NCI-H1105 (cell line): ENCODE results near the gene PSMF1.
"Not testable (repeated sequence)": the region's sequence is repeated elsewhere in the genome, so short reads cannot be mapped to it uniquely, and the experiment has no call there.

Experiments used
- DNase-seq: peaks from one replicate; lab custom pipeline; 2025; lab: John Stamatoyannopoulos, UW

PSMF1 gene

GRCh38 chr20:1122388-1123315, 4.2 kb downstream of the PSMF1 start:
- peak; percentile 2 for DNase-seq

- DNase-seq: no peak
Measured at GRCh38 chr20:1123666-1124065, 5.3 kb downstream of the PSMF1 start.

GRCh38 chr20:1124421-1124820, 6.0 kb downstream of the PSMF1 start:
- no peak for DNase-seq

- no peak for DNase-seq
Measured at GRCh38 chr20:1125277-1125676, 6.9 kb downstream of the PSMF1 start.

- DNase-seq: no peak
Measured at GRCh38 chr20:1127840-1128239, 9.4 kb downstream of the PSMF1 start.

GRCh38 chr20:1130058-1130694, 11.8 kb downstream of the PSMF1 start:
- DNase-seq: no peak

GRCh38 chr20:1130847-1131246, 12.4 kb downstream of the PSMF1 start:
- DNase-seq: no peak

GRCh38 chr20:1131354-1131753, 13.0 kb downstream of the PSMF1 start:
- DNase-seq: no peak

GRCh38 chr20:1134355-1134754, 16.0 kb downstream of the PSMF1 start:
- DNase-seq: no peak

- no peak for DNase-seq
Measured at GRCh38 chr20:1134836-1135235, 16.4 kb downstream of the PSMF1 start.

- DNase-seq: no peak
Measured at GRCh38 chr20:1137236-1137635, 18.8 kb downstream of the PSMF1 start.

GRCh38 chr20:1144401-1145172, 26.2 kb downstream of the PSMF1 start:
- no peak for DNase-seq

GRCh38 chr20:1146957-1147356, 28.6 kb downstream of the PSMF1 start:
- no peak for DNase-seq

GRCh38 chr20:1149812-1150211, 31.4 kb downstream of the PSMF1 start:
- DNase-seq: not testable (repeated sequence)

- DNase-seq: no peak
Measured at GRCh38 chr20:1150218-1150617, 31.8 kb downstream of the PSMF1 start.

- no peak for DNase-seq
Measured at GRCh38 chr20:1150968-1151367, 32.6 kb downstream of the PSMF1 start.

- no peak for DNase-seq
Measured at GRCh38 chr20:1154226-1154625, 35.8 kb downstream of the PSMF1 start.

GRCh38 chr20:1154691-1155090, 36.3 kb downstream of the PSMF1 start:
- no peak for DNase-seq

GRCh38 chr20:1155342-1155741, 36.9 kb downstream of the PSMF1 start:
- DNase-seq: no peak

- DNase-seq: no peak
Measured at GRCh38 chr20:1160496-1160895, 42.1 kb downstream of the PSMF1 start.

- no peak for DNase-seq
Measured at GRCh38 chr20:1160991-1161390, 42.6 kb downstream of the PSMF1 start.

- DNase-seq: no peak
Measured at GRCh38 chr20:1163105-1163504, 44.7 kb downstream of the PSMF1 start.

- DNase-seq: no peak
Measured at GRCh38 chr20:1163653-1164052, 45.3 kb downstream of the PSMF1 start.
